SK-N-SH treated with all-trans-retinoic acid at 6 μM for 48 hours (cell line): ENCODE measurements around the gene TMEM212.

ENCODE experiments used
- ARNTL ChIP-seq: fragments of 450-650 bp; formaldehyde crosslinking; IDR thresholded peaks from 2 replicates; pipeline ENCODE4 v1.5.0; 2020; ENCODE audit warnings: low read depth, mild to moderate bottlenecking, moderate library complexity, borderline replicate concordance
- OSR1 ChIP-seq: fragments of 250-450 bp; sonication (Bioruptor Pico); IDR thresholded peaks from 2 replicates; pipeline ENCODE4 v1.8.0; 2022; ENCODE audit warnings: moderate library complexity, mild to moderate bottlenecking, inconsistent platforms
- PATZ1 ChIP-seq: fragments of 250-450 bp; sonication (Bioruptor Pico); IDR thresholded peaks from 2 replicates; pipeline ENCODE4 v1.8.0; 2020; ENCODE audit warnings: mild to moderate bottlenecking, moderate library complexity, borderline replicate concordance
- SNAI2 ChIP-seq: fragments of 250-450 bp; sonication (Bioruptor Pico); IDR thresholded peaks from 2 replicates; pipeline ENCODE4 v1.5.0; 2020; ENCODE audit warnings: mild to moderate bottlenecking, moderate library complexity
- TOX ChIP-seq: fragments of 250-450 bp; sonication (Bioruptor Pico); IDR thresholded peaks from 2 replicates; pipeline ENCODE4 v1.8.0; 2021; ENCODE audit warnings: mild to moderate bottlenecking, moderate library complexity, borderline replicate concordance
- ZFP3 ChIP-seq: fragments of 250-450 bp; sonication (Bioruptor Pico); IDR thresholded peaks from 2 replicates; pipeline ENCODE4 v1.5.0; 2020; ENCODE audit warnings: mild to moderate bottlenecking, moderate library complexity
- ZFP30 ChIP-seq: fragments of 450-650 bp; formaldehyde crosslinking; IDR thresholded peaks from 2 replicates; pipeline ENCODE4 v1.5.0; 2022; ENCODE audit warnings: mild to moderate bottlenecking, moderate library complexity
- ZNF70 ChIP-seq: fragments of 450-650 bp; formaldehyde crosslinking; IDR thresholded peaks from 2 replicates; pipeline ENCODE4 v1.5.0; 2020; ENCODE audit warnings: mild to moderate bottlenecking, moderate library complexity
- ZNF8 ChIP-seq: fragments of 450-650 bp; formaldehyde crosslinking; IDR thresholded peaks from 2 replicates; pipeline ENCODE4 v1.5.0; 2020; ENCODE audit warnings: mild to moderate bottlenecking, moderate library complexity
- TF ChIP-seq, protein P1 (sequence below): fragments of 250-450 bp; sonication (Bioruptor Pico); IDR thresholded peaks from 2 replicates; pipeline ENCODE4 v1.8.0; 2021; ENCODE audit warnings: low read depth, mild to moderate bottlenecking, moderate library complexity, borderline replicate concordance

GRCh38 chr3:171811913-171812335 lies 31.2 kb upstream of the TMEM212 start:
- TF ChIP-seq ZFP30 (CRISPR knock-in tag) = no peak
- no peak for TF ChIP-seq PATZ1 (CRISPR knock-in tag)
- TF ChIP-seq TOX (CRISPR knock-in tag) = no peak
- no peak for TF ChIP-seq ZFP3
- no peak for TF ChIP-seq ARNTL (CRISPR knock-in tag)
- 0 out of 2 replicates have a peak, but pooled peaks have one; percentile 60 for TF ChIP-seq SNAI2
- TF ChIP-seq, protein P1, sequence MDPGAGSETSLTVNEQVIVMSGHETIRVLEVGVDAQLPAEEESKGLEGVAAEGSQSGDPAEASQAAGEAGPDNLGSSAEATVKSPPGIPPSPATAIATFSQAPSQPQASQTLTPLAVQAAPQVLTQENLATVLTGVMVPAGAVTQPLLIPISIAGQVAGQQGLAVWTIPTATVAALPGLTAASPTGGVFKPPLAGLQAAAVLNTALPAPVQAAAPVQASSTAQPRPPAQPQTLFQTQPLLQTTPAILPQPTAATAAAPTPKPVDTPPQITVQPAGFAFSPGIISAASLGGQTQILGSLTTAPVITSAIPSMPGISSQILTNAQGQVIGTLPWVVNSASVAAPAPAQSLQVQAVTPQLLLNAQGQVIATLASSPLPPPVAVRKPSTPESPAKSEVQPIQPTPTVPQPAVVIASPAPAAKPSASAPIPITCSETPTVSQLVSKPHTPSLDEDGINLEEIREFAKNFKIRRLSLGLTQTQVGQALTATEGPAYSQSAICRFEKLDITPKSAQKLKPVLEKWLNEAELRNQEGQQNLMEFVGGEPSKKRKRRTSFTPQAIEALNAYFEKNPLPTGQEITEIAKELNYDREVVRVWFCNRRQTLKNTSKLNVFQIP (CRISPR knock-in tag) = 0 out of 2 replicates have a peak, but pooled peaks have one; percentile 60
- no peak for TF ChIP-seq ZNF8 (CRISPR knock-in tag)
- no peak for TF ChIP-seq ZNF70 (CRISPR knock-in tag)
- no peak for TF ChIP-seq OSR1 (CRISPR knock-in tag)
